Spleen (tissue), 11 donors: ENCODE data around the gene HPSE2. TPM values are rescaled to one million over a fixed set of nuclear protein-coding genes. Genes with fewer than 3 reads are reported as not detected.

ENCODE experiments used
- DNase-seq: peaks from one replicate; pipeline ENCODE4 v3.0.0-alpha.2; 2020
- H3K27ac ChIP-seq, 8 donors: fragments of 200-600 bp; sonication (generic) in 7 of 8; 1 replicate in 4 of 8; 2 replicates in 4 of 8; pipeline versions ENCODE4 v1.5.0 to v1.8.0; 2016 to 2021; ENCODE audit warnings: inconsistent platforms in 4 of 8, mild to moderate bottlenecking in 4 of 8, moderate library complexity in 1 of 8
- H3K27me3 ChIP-seq, 7 donors: fragments of 200-600 bp; sonication (generic) in 6 of 7; replicated peaks in 1 of 7; 1 replicate in 4 of 7; 2 replicates in 3 of 7; pipeline versions ENCODE4 v1.5.0 to v1.8.0; 2016 to 2021; ENCODE audit warnings: inconsistent platforms in 3 of 7, mild to moderate bottlenecking in 1 of 7
- H3K36me3 ChIP-seq, 6 donors: fragments of 200-600 bp; sonication (generic) in 5 of 6; 1 replicate in 4 of 6; 2 replicates in 2 of 6; pipeline versions ENCODE4 v1.5.0 to v1.8.0; 2016 to 2021; ENCODE audit warnings: inconsistent platforms in 2 of 6
- H3K4me1 ChIP-seq, 6 donors: fragments of 200-600 bp; sonication (generic) in 5 of 6; 1 replicate in 3 of 6; 2 replicates in 3 of 6; pipeline versions ENCODE4 v1.5.0 to v1.8.0; 2016 to 2021; ENCODE audit warnings: inconsistent platforms in 3 of 6
- H3K4me3 ChIP-seq, 8 donors: fragments of 200-600 bp; sonication (generic) in 7 of 8; 1 replicate in 4 of 8; 2 replicates in 4 of 8; pipeline versions ENCODE4 v1.5.0 to v1.8.0; 2016 to 2021; ENCODE audit warnings: inconsistent platforms in 4 of 8, mild to moderate bottlenecking in 4 of 8, moderate library complexity in 2 of 8
- H3K9me3 ChIP-seq, 8 donors: fragments of 200-600 bp; sonication (generic) in 7 of 8; 1 replicate in 4 of 8; 2 replicates in 4 of 8; pipeline versions ENCODE4 v1.5.0 to v1.8.0; 2016 to 2021; ENCODE audit warnings: inconsistent platforms in 4 of 8
- CTCF ChIP-seq, 11 experiments: fragments of 200-600 bp in 7 of 11; fragments of 450-650 bp in 4 of 11; sonication (generic) in 4 of 11; IDR thresholded peaks in 8 of 11; conservative IDR thresholded peaks in 3 of 11; 1 replicate in 7 of 11; 2 replicates in 4 of 11; pipeline versions ENCODE4 v1.4.0 to v1.8.0; 2016 to 2021; ENCODE audit warnings: antibody characterized with exemption in 11 of 11, inconsistent platforms in 4 of 11, mild to moderate bottlenecking in 1 of 11
- POLR2A ChIP-seq, 3 donors: fragments of 450-650 bp; IDR thresholded peaks; one replicate each; pipeline ENCODE4 v1.5.1; 2017; ENCODE audit warnings: antibody characterized with exemption in 3 of 3, mild to moderate bottlenecking in 1 of 3
- POLR2AphosphoS5 ChIP-seq, 3 donors: sonication (generic); formaldehyde crosslinking; IDR thresholded peaks; one replicate each; pipeline ENCODE4 v1.5.1; 2017; ENCODE audit warnings: antibody characterized with exemption in 3 of 3
- WGBS, 5 donors: extraction: QIAGEN DNeasy Blood & Tissue Kit in 3 of 5; methylation state at CpG; one replicate each; pipeline versions ENCODE4 v1.1.5 to v1.1.7; 2013 to 2018; 5-methylcytosine and 5-hydroxymethylcytosine counted together
- intact Hi-C: fragments of 100-400 bp; cut with DNase I; formaldehyde crosslinking; loops from one replicate; pipeline ENCODE4 v1.15.0; 2023; ENCODE audit warnings: low total_unique reads
- polyA plus RNA-seq, 3 donors: library from polyadenylated mRNA; stranded (reverse); fragments of 200-250 nt; gene quantifications; one replicate each; pipeline ENCODE4 v1.2.1, GENCODE V29; 2013
- total RNA-seq, 7 donors: library from RNA; depleted of rRNA in 3 of 7; stranded (reverse); fragments of >200 nt in 3 of 7; fragmentation: NEBNext Ultra II Directional in 4 of 7; extraction: Animal tissue kit (Norgen Biotek cat#: 25700) in 4 of 7; gene quantifications; one replicate each; pipeline versions ENCODE4 v1.1.0 to v1.2.1, GENCODE V29; 2016 to 2021
- donor health status: healthy with polysubstance abuse.
- donor health status: DM: no; HTN: no; CAD: no; lungs with moderate emphysema.
- donor health status: DM: no; HTN: no; CAD: no.
- donor health status: Bipolar disorder and iron deficiency.
- donor health status: healthy.
- donor health status: DM: no; HTN: no; CAD: no.
- donor health status: DM: yes; HTN: yes; CAD: no.

The HPSE2 gene
- total and polyA plus RNA-seq, 10 donors = 0.02 to 0.64 (median 0.03) TPM; not detected in 5

GRCh38 chr10:98748298-98748697 lies 487.4 kb downstream of the HPSE2 start:
- peaks cover 0 to 6% (median 0%) of the 10 kb centered on the region in 7 donors for H3K27me3 ChIP-seq
- H3K36me3 ChIP-seq = no peaks in the 10 kb centered on the region
- no peaks in the 10 kb centered on the region for H3K4me1 ChIP-seq
- 35 to 56% (median 46%) methylated on average over 1 of the region's 1 CpG for WGBS, 5 donors
- peaks cover 0 to 5% (median 3%) of the 10 kb centered on the region in 8 donors for H3K9me3 ChIP-seq
- DNase-seq = no peak
- no peak overlapping the region for H3K27ac ChIP-seq
- intact Hi-C loops = no loop called here
- TF ChIP-seq POLR2A (IDR thresholded peaks at IDR 0.05) (no peak), CTCF (IDR thresholded peaks at IDR 0.05 in 8 of 11, conservative IDR thresholded peaks at IDR 0.05 in 3 of 11) (peak in 1 of 11 experiments; percentile 11)
- no peak overlapping the region for H3K4me3 ChIP-seq

GRCh38 chr10:98745645-98746044 lies 490.0 kb downstream of the HPSE2 start:
- no peak for DNase-seq
- intact Hi-C loops = no loop called here
- no peak for TF ChIP-seq POLR2AphosphoS5 (IDR thresholded peaks at IDR 0.05)
- TF ChIP-seq CTCF (IDR thresholded peaks at IDR 0.05 in 8 of 11, conservative IDR thresholded peaks at IDR 0.05 in 3 of 11) = no peak
- no peak for TF ChIP-seq POLR2A (IDR thresholded peaks at IDR 0.05)
- H3K4me1 ChIP-seq = no peaks in the 10 kb centered on the region
- H3K27me3 ChIP-seq = peaks cover 0 to 6% (median 0%) of the 10 kb centered on the region in 7 donors
- H3K36me3 ChIP-seq = no peaks in the 10 kb centered on the region
- no peaks in the 10 kb centered on the region for H3K9me3 ChIP-seq
- WGBS, 5 donors = 89 to 93% (median 90%) methylated on average over 2 of the region's 2 CpGs
- H3K4me3 ChIP-seq = no peak overlapping the region
- H3K27ac ChIP-seq = no peak overlapping the region

- intact Hi-C loops = no loop called here
- no peak overlapping the region for H3K4me3 ChIP-seq
- DNase-seq = no peak
- no peaks in the 10 kb centered on the region for H3K27me3 ChIP-seq
- no peak for TF ChIP-seq POLR2AphosphoS5 (IDR thresholded peaks at IDR 0.05)
- no peak for TF ChIP-seq POLR2A (IDR thresholded peaks at IDR 0.05)
- TF ChIP-seq CTCF (IDR thresholded peaks at IDR 0.05 in 8 of 11, conservative IDR thresholded peaks at IDR 0.05 in 3 of 11) = no peak
- 75 to 84% (median 79%) methylated on average over 1 of the region's 1 CpG for WGBS, 5 donors
- no peaks in the 10 kb centered on the region for H3K36me3 ChIP-seq
- H3K27ac ChIP-seq = no peak overlapping the region
- peaks cover 0 to 4% (median 0%) of the 10 kb centered on the region in 8 donors for H3K9me3 ChIP-seq
- H3K4me1 ChIP-seq = no peaks in the 10 kb centered on the region
These were observed 515.1 kb downstream of the HPSE2 start for GRCh38 chr10:98720551-98720950.

GRCh38 chr10:98713586-98713985 lies 522.1 kb downstream of the HPSE2 start:
- TF ChIP-seq POLR2A (IDR thresholded peaks at IDR 0.05) (no peak), POLR2AphosphoS5 (IDR thresholded peaks at IDR 0.05) (no peak), CTCF (IDR thresholded peaks at IDR 0.05 in 8 of 11, conservative IDR thresholded peaks at IDR 0.05 in 3 of 11) (no peak)
- no peaks in the 10 kb centered on the region for H3K4me1 ChIP-seq
- intact Hi-C loops = no loop called here
- no peaks in the 10 kb centered on the region for H3K27me3 ChIP-seq
- H3K4me3 ChIP-seq = no peak overlapping the region
- no peak overlapping the region for H3K27ac ChIP-seq
- WGBS, 5 donors = 83 to 97% (median 87%) methylated on average over 1 of the region's 1 CpG
- no peaks in the 10 kb centered on the region for H3K9me3 ChIP-seq
- no peaks in the 10 kb centered on the region for H3K36me3 ChIP-seq
- DNase-seq = no peak
